NCI-H2171 treated with DMSO at 0.1 percent for 48 hours (cell line): ENCODE measurements around the gene STARD9.
A peak's percentile ranks its signal among the peaks of the same experiment; 100 is the strongest.
"Not testable (repeated sequence)": the region's sequence is repeated elsewhere in the genome, so short reads cannot be mapped to it uniquely, and the experiment has no call there.

Experiments
- DNase-seq: peaks from one replicate; lab custom pipeline; 2025; lab: John Stamatoyannopoulos, UW

The STARD9 gene

DNA sequence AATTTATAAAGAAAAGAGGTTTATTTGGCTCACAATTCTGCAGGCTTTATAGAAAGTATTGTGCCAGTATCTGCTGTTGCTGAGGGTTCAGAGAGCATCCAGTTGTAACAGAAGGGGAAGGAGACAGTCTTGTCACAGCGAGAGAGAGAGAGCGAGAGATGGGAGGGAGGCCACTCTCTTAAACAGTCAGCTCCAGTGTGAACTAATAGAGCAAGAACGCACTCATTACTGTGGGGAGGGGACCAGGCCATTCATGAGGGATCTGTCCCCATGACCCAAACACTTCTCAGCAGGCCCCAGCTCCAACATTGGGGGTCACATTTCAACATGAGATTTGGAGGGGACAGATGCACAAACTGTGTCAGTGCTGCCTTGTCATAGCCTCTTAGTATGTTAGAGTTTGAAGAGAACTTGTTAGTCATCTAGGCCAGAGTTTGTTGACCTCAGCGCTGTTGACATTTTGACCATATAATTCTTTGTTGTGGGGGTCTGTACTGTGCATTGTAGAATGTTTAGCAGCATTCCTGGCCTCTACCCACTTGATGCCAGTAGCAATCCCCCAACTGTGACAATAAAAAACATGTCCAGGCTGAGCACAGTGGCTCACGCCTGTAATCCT is 15.3 kb downstream of the STARD9 start:
- DNase-seq, result no peak

DNA sequence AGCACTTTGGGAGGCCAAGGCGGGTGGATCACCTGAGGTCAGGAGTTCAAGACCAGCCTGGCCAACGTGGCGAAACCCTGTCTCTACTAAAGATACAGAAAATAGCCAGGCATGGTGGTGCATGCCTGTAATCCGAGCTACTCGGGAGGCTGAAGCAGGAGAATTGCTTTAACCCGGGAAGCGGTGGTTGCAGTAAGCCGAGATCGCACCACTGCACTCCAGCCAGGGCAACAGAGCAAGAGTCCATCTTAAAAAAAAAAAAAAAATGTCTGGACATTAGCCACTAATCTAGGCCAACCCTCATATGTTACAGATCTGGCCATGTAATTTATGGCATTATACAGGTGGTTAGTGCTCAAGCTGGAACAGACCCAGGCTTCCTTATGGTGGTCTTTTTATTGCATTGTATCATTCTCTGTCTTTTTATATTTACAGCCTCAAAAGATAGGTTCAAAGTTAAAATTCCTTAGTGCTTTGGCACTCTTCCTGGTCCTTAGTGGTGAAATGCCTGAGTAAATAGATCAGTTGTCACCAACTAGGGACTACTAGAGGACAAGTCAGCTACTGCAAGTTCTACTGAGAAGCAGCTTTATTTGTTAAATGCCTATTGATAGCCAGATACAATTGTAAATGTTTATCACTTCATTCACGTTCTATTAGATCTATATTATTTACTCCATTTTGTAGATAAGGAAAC is 16.0 kb downstream of the STARD9 start:
- DNase-seq, result peak; percentile 11

- DNase-seq, result no peak
These were observed 17.3 kb downstream of the STARD9 start for GRCh38 chr15:42592716-42593115.

DNA sequence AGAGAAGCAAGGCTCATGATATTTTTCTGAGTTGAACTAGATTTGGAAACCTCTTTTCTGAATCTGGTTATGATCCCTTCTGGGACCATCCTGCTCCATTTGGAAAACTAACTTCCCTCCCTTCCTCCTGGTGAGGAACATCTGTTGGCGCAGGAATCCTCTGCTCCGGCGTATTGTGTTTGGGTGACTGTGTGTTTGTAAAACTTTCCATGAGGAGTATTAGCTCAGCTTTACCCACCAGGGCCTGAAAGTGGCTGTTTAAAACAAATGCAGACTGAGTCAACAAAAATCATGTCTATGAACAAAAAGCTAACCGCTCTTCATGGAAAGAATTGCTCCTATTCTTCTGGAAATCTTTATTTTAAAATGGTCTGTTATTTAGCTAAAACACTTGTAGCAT is 17.7 kb downstream of the STARD9 start:
- no peak for DNase-seq

GRCh38 chr15:42594095-42594494 is 18.7 kb downstream of the STARD9 start:
- no peak for DNase-seq

- no peak for DNase-seq
These were observed 20.3 kb downstream of the STARD9 start for GRCh38 chr15:42595626-42596240.

DNA sequence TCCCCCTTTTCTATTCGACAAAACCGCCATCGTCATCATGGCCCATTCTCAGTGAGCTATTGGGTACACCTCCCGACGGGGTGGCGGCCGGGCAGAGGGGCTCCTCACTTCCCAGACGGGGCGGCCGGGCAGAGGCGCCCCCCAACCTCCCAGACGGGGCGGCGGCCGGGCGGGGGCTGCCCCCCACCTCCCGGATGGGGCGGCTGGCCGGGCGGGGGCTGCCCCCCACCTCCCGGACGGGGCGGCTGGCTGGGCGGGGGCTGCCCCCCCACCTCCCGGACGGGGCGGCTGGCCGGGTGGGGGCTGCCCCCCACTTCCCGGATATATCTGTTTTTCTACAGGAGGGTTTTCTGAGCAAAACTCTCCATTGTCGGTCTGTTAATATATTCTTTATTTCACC is 25.9 kb downstream of the STARD9 start:
- DNase-seq, result not testable (repeated sequence)

DNA sequence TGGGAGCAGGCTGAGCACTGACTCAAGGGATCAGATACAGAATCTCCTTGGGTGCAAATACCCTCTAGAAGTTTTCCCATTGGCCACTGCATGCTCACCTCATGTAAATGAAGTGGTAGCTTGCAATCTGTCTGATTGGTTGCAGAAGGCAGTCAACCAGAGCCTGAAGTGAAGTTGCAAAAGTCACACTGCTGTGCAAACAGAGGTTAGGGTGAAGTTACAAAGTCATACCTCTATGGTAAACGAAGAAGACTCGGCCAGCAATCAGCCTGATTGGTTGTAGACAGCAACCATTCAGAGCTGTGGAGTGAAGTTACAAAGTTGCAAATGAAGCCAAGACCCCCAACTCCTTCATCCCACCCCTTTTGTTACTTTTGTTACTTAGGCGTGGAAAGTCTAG is 27.1 kb downstream of the STARD9 start:
- no peak for DNase-seq

- DNase-seq, result no peak
These were observed 28.6 kb downstream of the STARD9 start for GRCh38 chr15:42603978-42604377.

- DNase-seq, result peak; percentile 88
These were observed 29.7 kb downstream of the STARD9 start for GRCh38 chr15:42604894-42605744.

DNA sequence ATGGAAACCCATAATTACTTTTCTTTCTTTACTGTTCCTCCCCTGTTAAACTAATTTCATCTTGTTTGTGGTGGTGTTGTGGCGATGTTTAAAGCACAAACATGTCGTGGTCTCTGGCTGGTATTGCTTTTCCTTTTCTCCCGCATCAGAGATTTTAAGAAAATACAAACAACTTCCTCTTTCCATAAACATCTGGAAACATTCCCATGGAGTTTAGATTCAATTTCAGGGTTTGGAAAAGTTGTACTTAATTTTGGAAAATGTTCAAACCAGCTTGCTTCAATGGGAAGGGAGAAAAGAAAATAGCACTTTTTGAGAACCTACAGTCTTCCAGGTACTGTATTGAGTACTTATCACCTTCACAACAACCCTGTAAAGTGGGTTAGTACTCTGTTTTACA is 30.4 kb downstream of the STARD9 start:
- no peak for DNase-seq

DNA sequence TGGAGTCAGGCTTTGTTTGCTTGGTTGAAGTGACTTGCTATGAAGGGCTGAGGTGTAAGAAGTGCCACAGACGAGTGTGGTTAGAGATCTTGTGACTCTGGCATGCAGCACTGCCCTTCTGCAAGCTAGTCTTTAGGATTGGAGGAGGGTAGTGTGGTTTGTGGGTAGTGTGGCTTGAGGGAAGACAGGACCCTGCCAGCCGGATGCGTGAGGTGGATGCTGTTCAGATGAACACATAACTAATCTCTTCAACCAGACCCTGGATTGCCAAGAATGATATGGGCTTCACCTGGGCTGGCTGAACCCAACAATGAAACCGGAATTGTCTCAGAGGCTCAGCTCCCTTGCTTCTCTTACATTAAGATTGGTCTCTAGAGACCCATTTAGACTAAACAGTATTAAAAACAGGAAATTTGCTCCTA is 32.7 kb downstream of the STARD9 start:
- no peak for DNase-seq

DNA sequence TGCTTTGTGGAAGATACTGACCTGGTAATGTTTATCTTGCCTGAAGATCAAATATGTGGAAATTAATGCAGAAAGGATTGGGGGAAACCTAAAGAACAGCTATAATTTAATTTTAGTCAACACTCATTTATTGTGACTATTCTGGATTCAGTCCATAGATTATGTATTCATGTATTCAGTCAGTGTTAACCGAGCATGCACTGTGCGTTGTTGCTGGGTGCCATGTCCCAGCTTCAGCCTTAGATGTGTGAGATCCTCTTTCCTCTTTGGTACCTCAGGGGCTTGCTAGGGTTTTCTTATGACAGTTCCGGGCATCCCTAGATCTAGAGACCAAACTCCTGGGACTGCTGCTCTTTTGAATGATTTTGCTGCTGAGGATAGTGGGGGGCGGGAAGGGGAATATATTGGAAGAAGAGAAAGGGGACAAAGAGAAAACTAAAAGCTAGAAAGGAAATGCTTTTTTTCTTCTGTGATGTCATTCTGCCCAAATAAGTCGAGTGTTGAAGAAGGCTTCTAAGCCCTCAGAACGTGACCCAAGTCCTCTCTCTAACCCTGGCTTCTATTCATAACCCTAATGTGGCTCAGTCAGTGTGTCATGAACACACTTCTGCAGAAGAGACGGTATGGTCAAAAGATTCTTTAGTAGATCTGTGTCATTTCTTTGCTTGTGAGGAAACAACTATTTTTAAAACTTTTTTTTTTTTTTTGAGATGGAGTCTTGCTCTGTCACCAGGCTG is 33.5 kb downstream of the STARD9 start:
- DNase-seq, result no peak

GRCh38 chr15:42611532-42611931 is 36.1 kb downstream of the STARD9 start:
- DNase-seq, result no peak

GRCh38 chr15:42612367-42612912 is 37.0 kb downstream of the STARD9 start:
- DNase-seq, result no peak

- no peak for DNase-seq
These were observed 40.7 kb downstream of the STARD9 start for GRCh38 chr15:42616107-42616506.

DNA sequence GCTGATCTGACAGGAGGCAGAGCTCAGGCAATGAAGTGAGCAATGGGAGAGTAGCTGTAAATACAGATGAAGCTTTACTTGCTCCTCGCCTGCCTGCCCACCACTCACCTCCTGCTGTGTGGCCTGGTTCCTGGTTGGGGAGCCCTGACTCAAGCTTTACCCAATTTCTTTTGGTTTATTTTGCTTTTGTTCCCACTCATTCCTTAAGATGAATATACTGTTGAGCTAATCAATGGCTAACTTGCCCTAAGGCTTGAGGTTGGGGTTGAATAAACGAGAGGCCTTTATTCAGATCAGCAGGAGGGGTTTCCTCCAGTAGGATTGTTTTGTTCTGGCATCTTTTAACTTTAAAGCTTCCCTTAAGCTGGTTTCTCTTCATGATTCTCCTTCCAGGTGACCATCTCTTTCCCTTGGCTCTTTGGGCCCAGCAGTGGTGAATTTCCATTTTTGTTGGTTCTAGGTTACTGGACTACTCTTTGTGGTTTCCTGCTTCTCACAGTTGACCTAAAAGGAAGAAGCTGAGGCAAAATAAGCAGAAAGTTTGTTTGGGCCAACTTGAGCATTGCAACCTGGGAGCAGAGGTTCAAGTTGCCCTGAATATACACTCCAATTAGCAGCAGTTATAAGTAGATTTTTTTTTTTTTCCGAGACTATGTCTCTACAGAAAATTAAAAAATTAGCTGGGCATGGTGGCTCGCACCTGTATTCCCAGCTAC is 44.4 kb downstream of the STARD9 start:
- no peak for DNase-seq

- no peak for DNase-seq
These were observed 46.0 kb downstream of the STARD9 start for GRCh38 chr15:42621386-42621785.

DNA sequence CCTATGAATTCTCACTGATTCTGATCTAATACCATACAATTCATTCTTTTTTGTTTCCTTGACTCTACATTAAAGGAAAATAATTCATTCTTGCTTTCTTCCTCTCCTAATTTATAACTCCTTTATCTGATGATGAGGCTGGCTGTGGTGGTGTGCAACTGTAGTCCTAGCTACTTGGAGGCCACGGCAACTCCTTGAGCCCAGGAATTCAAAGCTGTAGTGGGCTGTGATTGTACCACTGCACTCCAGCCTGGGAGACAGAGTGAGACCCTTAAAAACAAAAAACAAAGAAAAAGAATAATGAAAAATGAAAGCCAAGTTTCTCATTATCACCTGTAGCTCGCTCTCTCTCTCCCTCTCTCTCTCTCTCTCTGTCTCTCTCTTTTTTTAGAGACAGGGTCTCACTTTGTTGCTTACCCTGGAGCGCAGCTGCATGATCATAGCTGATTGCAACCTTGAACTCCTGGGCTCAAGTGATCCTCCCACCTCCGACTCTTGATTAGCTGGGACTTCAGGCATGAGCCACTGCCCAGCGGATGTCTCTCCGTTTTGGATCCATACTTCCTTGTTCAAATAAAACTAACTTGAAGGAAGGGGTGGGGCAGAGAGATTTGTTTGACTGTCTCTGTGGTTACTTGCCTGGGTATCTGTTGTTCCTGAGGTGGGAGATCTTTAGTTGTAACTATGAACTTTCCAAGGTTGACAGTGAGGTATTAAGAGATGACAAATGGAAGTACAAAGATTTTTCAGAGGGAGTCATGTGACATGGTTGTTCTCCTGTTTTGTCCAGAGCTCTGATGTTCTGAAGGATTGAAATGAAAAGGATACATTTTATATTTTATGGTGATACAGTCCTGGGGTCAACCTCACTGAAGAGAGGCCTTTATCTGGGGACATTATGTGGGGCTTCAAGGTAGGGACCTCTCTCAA is 46.9 kb downstream of the STARD9 start:
- DNase-seq, result no peak

- no peak for DNase-seq
These were observed 48.5 kb downstream of the STARD9 start for GRCh38 chr15:42623951-42624350.
